T-cell (primary cell): ENCODE data around the gene SLC35F4. TPM values are rescaled to one million over a fixed set of nuclear protein-coding genes. Genes with fewer than 3 reads are reported as not detected.
"Not testable (repeated sequence)": the region's sequence is repeated elsewhere in the genome, so short reads cannot be mapped to it uniquely, and the experiment has no call there.

Experiments
- ATAC-seq, 4 experiments: fragments of 200-7000 bp in 3 of 4; fragments of 150-1000 bp in 1 of 4; cut with Tn5 transposase; replicated peaks in 1 of 4; 1 replicate in 3 of 4; 2 replicates in 1 of 4; pipeline ENCODE4 v1.10.0; 2021; ENCODE audit warnings: moderate library complexity in 3 of 4, mild to moderate bottlenecking in 2 of 4, moderate number of reproducible peaks in 1 of 4
- CTCF ChIA-PET, 2 donors: fragments of 300-600 bp; sonication (Branson Sonifier 250); formaldehyde crosslinking; loops; one replicate each; lab custom pipeline; 2022; ENCODE audit warnings: antibody characterized with exemption in 2 of 2; lab: Charles Lee
- POLR2A ChIA-PET, 2 donors: fragments of 300-600 bp; sonication (Branson Sonifier 250); formaldehyde crosslinking; loops; one replicate each; lab custom pipeline; 2022; ENCODE audit warnings: antibody characterized with exemption in 2 of 2; lab: Charles Lee
- DNase-seq, 35 experiments: peaks; one replicate each; pipeline versions ENCODE4 v3.0.0 to v3.0.0-alpha.2; 2013 to 2023
- H3K27ac ChIP-seq: one replicate; pipeline ENCODE4 v1.5.1; 2013; ENCODE audit warnings: low read length
- H3K27me3 ChIP-seq, 2 experiments: replicated peaks in 1 of 2; 1 replicate in 1 of 2; 2 replicates in 1 of 2; pipeline versions ENCODE4 v1.6.1 to v1.7.0; 2013; ENCODE audit warnings: low read length in 1 of 2, mixed read lengths in 1 of 2; ENCODE audit not compliant: control insufficient read depth in 2 of 2, insufficient read depth in 2 of 2; ENCODE audit errors: extremely low read depth in 1 of 2
- H3K36me3 ChIP-seq, 2 donors: 1 replicate in 1 of 2; 2 replicates in 1 of 2; pipeline versions ENCODE4 v1.6.1 to v1.7.0; 2013; ENCODE audit warnings: low read length in 1 of 2; ENCODE audit not compliant: control insufficient read depth in 2 of 2, insufficient read depth in 1 of 2; ENCODE audit errors: extremely low read depth in 1 of 2
- H3K4me1 ChIP-seq, 2 experiments: 1 replicate in 1 of 2; 2 replicates in 1 of 2; pipeline versions ENCODE4 v1.6.1 to v1.7.0; 2013; ENCODE audit warnings: low read length in 2 of 2, mixed read lengths in 1 of 2; ENCODE audit not compliant: insufficient read depth in 2 of 2, control insufficient read depth in 1 of 2; ENCODE audit errors: extremely low read depth in 1 of 2
- H3K4me3 ChIP-seq, 2 donors: 1 replicate in 1 of 2; 2 replicates in 1 of 2; pipeline versions ENCODE4 v1.5.1 to v1.7.0; 2013; ENCODE audit warnings: mild to moderate bottlenecking in 2 of 2, low read length in 1 of 2, moderate library complexity in 1 of 2; ENCODE audit not compliant: control insufficient read depth in 1 of 2; ENCODE audit errors: extremely low read depth in 1 of 2
- H3K9me3 ChIP-seq: 2 replicates; pipeline ENCODE4 v1.7.0; 2013
- H3K27ac Mint-ChIP-seq, 2 donors: one replicate each; pipeline ENCODE4 v1.8.0; 2020 to 2021; ENCODE audit warnings: mild to moderate bottlenecking in 2 of 2, mixed read lengths in 2 of 2
- H3K27me3 Mint-ChIP-seq, 2 donors: one replicate each; pipeline ENCODE4 v1.8.0; 2021 to 2022; ENCODE audit warnings: mixed read lengths in 2 of 2
- H3K36me3 Mint-ChIP-seq: one replicate; pipeline ENCODE4 v1.8.0; 2021; ENCODE audit warnings: mixed read lengths
- H3K4me1 Mint-ChIP-seq, 3 donors: one replicate each; pipeline ENCODE4 v1.8.0; 2020 to 2022; ENCODE audit warnings: mixed read lengths in 3 of 3, mild to moderate bottlenecking in 1 of 3
- H3K4me3 Mint-ChIP-seq, 3 donors: one replicate each; pipeline ENCODE4 v1.8.0; 2020 to 2022; ENCODE audit warnings: mild to moderate bottlenecking in 3 of 3, mixed read lengths in 3 of 3, moderate library complexity in 3 of 3
- H3K9me3 Mint-ChIP-seq, 3 donors: one replicate each; pipeline ENCODE4 v1.8.0; 2020 to 2022; ENCODE audit warnings: mixed read lengths in 3 of 3
- WGBS: methylation state at CpG from one replicate; pipeline ENCODE4 v1.1.5; 2013; ENCODE audit warnings: missing lambda C conversion rate; ENCODE audit not compliant: insufficient coverage; 5-methylcytosine and 5-hydroxymethylcytosine counted together
- total RNA-seq, 35 experiments: library from RNA in 6 of 35; stranded (reverse) in 6 of 35; fragments of 120-200 nt in 1 of 35; gene quantifications; one replicate each; pipeline versions ENCODE4 v1.2.1 to v1.2.4 and lab custom pipeline; 2013 to 2026

Gene SLC35F4
- total RNA-seq, 5 donors from 2014 or later (not counting 1 experiment from before 2014, with no cell fraction given) = not detected

DNA sequence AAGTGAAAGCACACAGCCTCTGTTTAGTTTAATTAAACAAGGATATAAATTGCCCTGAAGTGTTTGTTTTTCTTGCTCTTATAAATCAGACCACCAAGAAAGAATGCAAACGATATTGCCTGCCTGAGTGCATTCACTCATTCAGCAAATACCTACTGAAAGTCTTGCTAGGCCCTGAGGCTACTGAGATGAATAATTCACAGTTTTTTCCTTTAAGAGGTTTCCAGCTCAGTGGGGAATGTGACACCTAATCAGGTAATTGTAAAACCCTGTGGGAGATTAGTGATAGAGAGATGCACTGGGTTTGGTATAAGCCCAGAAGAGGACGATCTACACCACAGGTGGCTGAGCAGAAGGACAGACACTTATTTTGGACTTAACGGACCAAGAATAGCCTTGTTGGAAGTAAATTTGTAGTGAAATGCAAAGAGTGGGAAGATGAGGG, 151.4 kb downstream of the SLC35F4 start:
- ChIA-PET CTCF (no interaction called here), POLR2A (no interaction called here)
- H3K36me3 Mint-ChIP-seq = no peaks in the 10 kb centered on the region
- no peak overlapping the region for H3K4me3 Mint-ChIP-seq
- H3K27ac Mint-ChIP-seq = no peak overlapping the region
- peaks cover 10 to 17% (median 15%) of the 10 kb centered on the region in 3 donors for H3K9me3 Mint-ChIP-seq
- no peak overlapping the region for H3K27ac ChIP-seq
- no peaks in the 10 kb centered on the region for H3K9me3 ChIP-seq
- no peaks in the 10 kb centered on the region for H3K4me1 ChIP-seq
- H3K27me3 Mint-ChIP-seq = no peaks in the 10 kb centered on the region
- WGBS = 18% methylated on average over 2 of the region's 3 CpGs
- no peak for ATAC-seq
- no peaks in the 10 kb centered on the region for H3K4me1 Mint-ChIP-seq
- H3K4me3 ChIP-seq = no peak overlapping the region
- H3K27me3 ChIP-seq = no peaks in the 10 kb centered on the region
- no peaks in the 10 kb centered on the region for H3K36me3 ChIP-seq
- DNase-seq = no peak

DNA sequence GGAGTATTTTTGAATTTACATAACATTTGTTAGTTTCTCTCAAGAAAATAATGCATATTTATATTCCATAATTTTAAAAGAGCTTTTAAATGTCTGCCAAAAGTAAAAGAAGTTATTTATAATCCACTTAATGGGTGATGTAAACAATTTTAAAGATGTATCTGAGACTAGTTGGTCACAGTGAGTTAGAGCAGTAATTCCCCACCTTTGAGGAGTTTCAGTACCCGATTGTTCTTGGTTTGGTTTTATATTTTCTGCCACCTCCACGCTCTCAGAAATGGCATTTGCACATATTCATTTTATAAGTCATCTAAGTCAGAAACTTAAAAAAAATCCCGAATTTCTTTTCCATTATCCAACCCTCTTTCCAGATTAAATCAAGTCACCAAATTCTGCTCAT, 153.2 kb downstream of the SLC35F4 start:
- Mint-ChIP-seq H3K4me1 (no peaks in the 10 kb centered on the region), H3K27ac (no peak overlapping the region), H3K4me3 (no peak overlapping the region), H3K27me3 (no peaks in the 10 kb centered on the region), H3K36me3 (no peaks in the 10 kb centered on the region), H3K9me3 (peaks cover 14 to 21% (median 18%) of the 10 kb centered on the region in 3 donors)
- no peak for DNase-seq
- Histone ChIP-seq H3K9me3 (no peaks in the 10 kb centered on the region), H3K27ac (no peak overlapping the region), H3K4me3 (no peak overlapping the region), H3K36me3 (no peaks in the 10 kb centered on the region), H3K4me1 (no peaks in the 10 kb centered on the region), H3K27me3 (no peaks in the 10 kb centered on the region)
- ChIA-PET CTCF (no interaction called here), POLR2A (no interaction called here)
- ATAC-seq = no peak
- 54% methylated on average over 3 of the region's 3 CpGs for WGBS

DNA sequence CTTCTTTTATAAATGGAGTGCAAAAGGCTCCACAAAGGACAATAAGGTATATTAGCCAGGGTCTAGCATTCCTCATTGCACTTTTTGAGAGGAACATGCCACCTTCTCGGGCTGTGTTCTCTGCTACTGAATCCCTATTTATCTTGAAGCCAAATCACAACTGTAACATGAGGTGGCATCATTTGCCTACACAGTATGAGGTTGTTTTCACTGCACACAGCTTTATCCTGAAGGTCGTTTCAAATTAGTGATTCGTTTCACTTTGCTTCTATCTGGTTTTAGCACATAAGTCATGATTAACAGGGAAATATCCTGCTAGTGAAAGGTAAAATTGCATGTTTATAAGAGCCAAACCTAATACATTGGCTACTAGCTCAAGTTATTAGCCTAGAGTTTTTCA, 153.8 kb downstream of the SLC35F4 start:
- H3K36me3 Mint-ChIP-seq = no peaks in the 10 kb centered on the region
- POLR2A ChIA-PET = no interaction called here
- H3K27me3 ChIP-seq = no peaks in the 10 kb centered on the region
- CTCF ChIA-PET = no interaction called here
- no peaks in the 10 kb centered on the region for H3K9me3 ChIP-seq
- H3K4me1 Mint-ChIP-seq = no peaks in the 10 kb centered on the region
- H3K27me3 Mint-ChIP-seq = no peaks in the 10 kb centered on the region
- H3K4me3 Mint-ChIP-seq = no peak overlapping the region
- H3K27ac Mint-ChIP-seq = no peak overlapping the region
- peaks cover 14 to 21% (median 18%) of the 10 kb centered on the region in 3 donors for H3K9me3 Mint-ChIP-seq
- H3K4me3 ChIP-seq = no peak overlapping the region
- no peaks in the 10 kb centered on the region for H3K4me1 ChIP-seq
- H3K36me3 ChIP-seq = no peaks in the 10 kb centered on the region
- no CpG with 5 or more reads among the region's 3 CpGs for WGBS
- DNase-seq (no peak), ATAC-seq (no peak)
- H3K27ac ChIP-seq = no peak overlapping the region

DNA sequence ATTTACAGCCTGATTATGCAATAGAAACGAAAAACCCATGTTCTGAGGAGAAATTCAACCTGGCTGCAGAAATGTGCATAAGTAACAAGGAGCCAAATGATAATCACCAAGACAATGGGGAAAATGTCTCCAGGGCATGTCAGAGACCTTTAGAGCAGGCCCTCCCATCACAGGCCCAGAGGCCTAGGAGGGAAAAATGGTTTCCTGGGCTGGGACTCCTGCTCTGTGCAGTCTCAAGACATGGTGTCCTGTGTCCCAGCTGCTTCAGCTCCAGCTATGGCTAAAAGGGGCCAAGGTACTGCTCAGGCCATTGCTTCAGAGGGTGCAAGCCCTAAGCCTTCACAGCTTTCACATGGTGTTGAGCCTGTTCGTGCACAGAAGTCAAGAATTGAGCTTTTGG, 156.0 kb downstream of the SLC35F4 start:
- CTCF ChIA-PET = no interaction called here
- no peaks in the 10 kb centered on the region for H3K27me3 Mint-ChIP-seq
- no peaks in the 10 kb centered on the region for H3K27me3 ChIP-seq
- 38% methylated on average over 2 of the region's 2 CpGs for WGBS
- no peaks in the 10 kb centered on the region for H3K36me3 Mint-ChIP-seq
- no peak overlapping the region for H3K27ac ChIP-seq
- no peak overlapping the region for H3K4me3 Mint-ChIP-seq
- H3K27ac Mint-ChIP-seq = no peak overlapping the region
- no peaks in the 10 kb centered on the region for H3K4me1 Mint-ChIP-seq
- no peaks in the 10 kb centered on the region for H3K36me3 ChIP-seq
- DNase-seq (no peak), ATAC-seq (no peak)
- POLR2A ChIA-PET = no interaction called here
- H3K9me3 Mint-ChIP-seq = peaks cover 17 to 29% (median 21%) of the 10 kb centered on the region in 3 donors
- no peak overlapping the region for H3K4me3 ChIP-seq
- no peaks in the 10 kb centered on the region for H3K9me3 ChIP-seq
- no peaks in the 10 kb centered on the region for H3K4me1 ChIP-seq

DNA sequence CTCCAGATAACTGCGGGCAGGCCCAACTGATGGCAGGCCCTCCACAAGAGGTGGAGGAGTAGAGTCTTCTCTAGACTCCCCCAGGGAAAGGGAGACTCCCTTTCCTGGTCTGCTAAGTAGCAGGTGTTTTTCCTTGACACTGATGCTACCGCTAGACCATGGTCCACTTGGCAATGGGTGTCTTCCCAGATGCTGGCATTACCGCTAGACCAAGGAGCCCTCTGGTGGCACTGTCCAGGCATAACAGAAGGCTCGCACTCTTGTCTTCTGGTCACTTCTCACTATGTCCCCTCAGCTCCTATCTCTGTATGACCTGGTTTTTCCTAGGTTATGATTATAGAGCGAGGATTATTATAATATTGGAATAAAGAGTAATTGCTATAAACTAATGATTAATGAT, 156.8 kb downstream of the SLC35F4 start:
- H3K36me3 Mint-ChIP-seq, H3K4me3 ChIP-seq, H3K27me3 Mint-ChIP-seq, H3K4me1 ChIP-seq, H3K9me3 ChIP-seq, H3K4me3 Mint-ChIP-seq, H3K27me3 ChIP-seq, POLR2A ChIA-PET, DNase-seq, H3K36me3 ChIP-seq, H3K4me1 Mint-ChIP-seq, ATAC-seq, CTCF ChIA-PET, H3K27ac ChIP-seq, H3K27ac Mint-ChIP-seq: not testable (repeated sequence)
- H3K9me3 Mint-ChIP-seq = peaks cover 17 to 29% (median 21%) of the 10 kb centered on the region in 3 donors
- 100% methylated on average over 1 of the region's 5 CpGs for WGBS

DNA sequence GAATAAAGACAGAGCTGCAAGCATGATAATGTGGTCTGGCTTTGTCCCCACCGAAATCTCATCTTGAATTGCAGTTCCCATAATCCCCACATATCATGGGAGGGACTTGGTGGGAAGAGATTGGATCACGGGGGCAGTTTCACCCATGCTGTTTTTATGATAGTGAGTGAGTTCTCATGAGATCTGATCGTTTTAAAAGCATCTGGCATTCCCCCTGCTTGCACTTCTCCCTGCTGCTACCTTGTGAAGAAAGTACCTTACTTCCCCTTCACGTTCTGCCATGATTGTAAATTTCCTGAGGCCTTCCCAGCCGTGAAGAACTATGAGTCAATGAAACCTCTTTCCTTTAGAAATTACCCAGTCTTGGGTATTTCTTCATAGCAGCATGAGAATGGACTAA, 158.7 kb downstream of the SLC35F4 start:
- ChIA-PET CTCF (no interaction called here), POLR2A (no interaction called here)
- ATAC-seq (no peak), DNase-seq (no peak)
- Histone ChIP-seq H3K27ac (no peak overlapping the region), H3K36me3 (no peaks in the 10 kb centered on the region), H3K27me3 (no peaks in the 10 kb centered on the region), H3K4me3 (no peak overlapping the region), H3K4me1 (no peaks in the 10 kb centered on the region), H3K9me3 (no peaks in the 10 kb centered on the region)
- H3K4me3 Mint-ChIP-seq = no peak overlapping the region
- WGBS = 20% methylated on average over 1 of the region's 5 CpGs
- H3K27me3 Mint-ChIP-seq = no peaks in the 10 kb centered on the region
- no peaks in the 10 kb centered on the region for H3K36me3 Mint-ChIP-seq
- no peaks in the 10 kb centered on the region for H3K4me1 Mint-ChIP-seq
- H3K9me3 Mint-ChIP-seq = peaks cover 17 to 29% (median 21%) of the 10 kb centered on the region in 3 donors
- H3K27ac Mint-ChIP-seq = no peak overlapping the region

DNA sequence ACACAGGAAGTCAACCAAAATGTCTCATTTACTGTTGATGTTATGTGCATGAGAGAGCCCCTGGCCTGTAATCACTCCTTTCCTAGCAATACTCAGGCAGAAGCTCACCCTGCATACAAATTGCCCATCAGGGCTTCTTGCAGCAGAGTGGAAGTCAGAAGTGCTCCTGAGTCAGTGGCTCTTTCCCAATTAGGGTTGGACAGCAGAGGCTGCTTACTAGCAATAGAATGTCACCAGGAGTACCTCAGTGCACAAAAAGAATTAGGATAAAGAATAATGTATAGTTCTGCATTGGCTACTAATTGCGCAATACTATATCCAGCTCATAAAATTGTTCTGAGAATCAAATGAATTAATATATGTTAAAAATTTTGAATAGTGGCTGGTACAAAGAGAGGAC, 161.1 kb downstream of the SLC35F4 start:
- Mint-ChIP-seq H3K27me3 (no peaks in the 10 kb centered on the region), H3K27ac (no peak overlapping the region), H3K4me1 (no peaks in the 10 kb centered on the region), H3K9me3 (peaks cover 7 to 22% (median 13%) of the 10 kb centered on the region in 3 donors), H3K36me3 (no peaks in the 10 kb centered on the region), H3K4me3 (no peak overlapping the region)
- Histone ChIP-seq H3K27me3 (no peaks in the 10 kb centered on the region), H3K9me3 (no peaks in the 10 kb centered on the region), H3K36me3 (no peaks in the 10 kb centered on the region), H3K4me1 (no peaks in the 10 kb centered on the region), H3K4me3 (no peak overlapping the region), H3K27ac (no peak overlapping the region)
- DNase-seq = no peak
- ChIA-PET CTCF (no interaction called here), POLR2A (no interaction called here)
- no peak for ATAC-seq
- WGBS = no CpG with 5 or more reads among the region's 1 CpG
